ENCODE results near the gene ZNF443.
"Not testable (repeated sequence)": the region's sequence is repeated elsewhere in the genome, so short reads cannot be mapped to it uniquely, and the experiment has no call there.

ZNF443 gene

GRCh38 chr19:12399901-12400632 lies 40.8 kb downstream of the ZNF443 start:
- not testable (repeated sequence) for H3K4me1 ChIP-seq (ENCODE audit: low read depth, poor library complexity, severe bottlenecking); H3K4me3 ChIP-seq (IDR thresholded peaks at IDR 0.05; ENCODE audit: insufficient read depth, low read depth, low read length); H3K36me3 ChIP-seq (ENCODE audit: insufficient read depth); H4K20me1 ChIP-seq (ENCODE audit: insufficient read depth); H3K79me2 ChIP-seq (ENCODE audit: insufficient read depth, low read depth); H3K27me3 ChIP-seq (ENCODE audit: insufficient read depth, low read depth)
- Histone ChIP-seq H3K4me2 (peak overlapping the region; percentile 84), H3K27ac (peak overlapping the region; percentile 40), H2AFZ (ENCODE audit: low read depth) (peak overlapping the region; percentile 85), H3K9ac (peak overlapping the region; percentile 45; the same call in 1 of the 2 replicates)

GRCh38 chr19:12391148-12391547 lies 49.7 kb downstream of the ZNF443 start:
- H4K20me1 ChIP-seq (ENCODE audit: insufficient read depth); H3K36me3 ChIP-seq (ENCODE audit: insufficient read depth); H2AFZ ChIP-seq (ENCODE audit: low read depth); H3K4me3 ChIP-seq (IDR thresholded peaks at IDR 0.05; ENCODE audit: insufficient read depth, low read depth, low read length); H3K27ac ChIP-seq; H3K4me1 ChIP-seq (ENCODE audit: low read depth, poor library complexity, severe bottlenecking); H3K27me3 ChIP-seq (ENCODE audit: insufficient read depth, low read depth); H3K4me2 ChIP-seq; H3K9ac ChIP-seq; H3K79me2 ChIP-seq (ENCODE audit: insufficient read depth, low read depth): not testable (repeated sequence)

GRCh38 chr19:12386365-12386764 lies 54.5 kb downstream of the ZNF443 start:
- H3K79me2 ChIP-seq (ENCODE audit: insufficient read depth, low read depth); H2AFZ ChIP-seq (ENCODE audit: low read depth); H3K4me1 ChIP-seq (ENCODE audit: low read depth, poor library complexity, severe bottlenecking); H3K27me3 ChIP-seq (ENCODE audit: insufficient read depth, low read depth); H3K9ac ChIP-seq; H3K4me2 ChIP-seq; H3K4me3 ChIP-seq (IDR thresholded peaks at IDR 0.05; ENCODE audit: insufficient read depth, low read depth, low read length); H3K27ac ChIP-seq; H3K36me3 ChIP-seq (ENCODE audit: insufficient read depth); H4K20me1 ChIP-seq (ENCODE audit: insufficient read depth): not testable (repeated sequence)

GRCh38 chr19:12380444-12380737 lies 60.4 kb downstream of the ZNF443 start:
- Histone ChIP-seq H3K79me2 (ENCODE audit: insufficient read depth, low read depth) (no peaks in the 10 kb centered on the region), H2AFZ (ENCODE audit: low read depth) (no peak overlapping the region), H3K36me3 (ENCODE audit: insufficient read depth) (no peaks in the 10 kb centered on the region), H3K4me1 (ENCODE audit: low read depth, poor library complexity, severe bottlenecking) (no peaks in the 10 kb centered on the region), H4K20me1 (ENCODE audit: insufficient read depth) (no peaks in the 10 kb centered on the region), H3K4me3 (IDR thresholded peaks at IDR 0.05; ENCODE audit: insufficient read depth, low read depth, low read length) (no peak overlapping the region), H3K27ac (no peak overlapping the region), H3K27me3 (ENCODE audit: insufficient read depth, low read depth) (no peaks in the 10 kb centered on the region), H3K4me2 (no peak overlapping the region), H3K9ac (no peak overlapping the region)
- TF ChIP-seq CTCF (conservative IDR thresholded peaks at IDR 0.05; ENCODE audit: low read depth, low read length) = no peak

- TF ChIP-seq CTCF (conservative IDR thresholded peaks at IDR 0.05; ENCODE audit: low read depth, low read length) = no peak
- no peak overlapping the region for H3K27ac ChIP-seq
- no peaks in the 10 kb centered on the region for H3K79me2 ChIP-seq (ENCODE audit: insufficient read depth, low read depth)
Observed at GRCh38 chr19:12379732-12380443, 60.9 kb downstream of the ZNF443 start.

More at GRCh38 chr19:12379732-12380443, 60.9 kb downstream of the ZNF443 start:
- H3K36me3 ChIP-seq (ENCODE audit: insufficient read depth) = no peaks in the 10 kb centered on the region
- no peak overlapping the region for H3K9ac ChIP-seq
- no peak overlapping the region for H3K4me3 ChIP-seq (IDR thresholded peaks at IDR 0.05; ENCODE audit: insufficient read depth, low read depth, low read length)
- H4K20me1 ChIP-seq (ENCODE audit: insufficient read depth) = no peaks in the 10 kb centered on the region
- H3K27me3 ChIP-seq (ENCODE audit: insufficient read depth, low read depth) = no peaks in the 10 kb centered on the region
- H3K4me2 ChIP-seq = no peak overlapping the region
- no peaks in the 10 kb centered on the region for H3K4me1 ChIP-seq (ENCODE audit: low read depth, poor library complexity, severe bottlenecking)
- no peak overlapping the region for H2AFZ ChIP-seq (ENCODE audit: low read depth)

Measured in KMS-11 (cell line).